ENCODE measurements around the gene RBL2. TPM values are rescaled to one million over a fixed set of nuclear protein-coding genes. Genes with fewer than 3 reads are reported as not detected.

Gene RBL2
- total and polyA plus RNA-seq, 9 of the 15 experiments (the other 6 are each of a cell fraction or from before 2014, with no cell fraction given), result 7.8 to 76.3 (median 28.5) TPM

DNA sequence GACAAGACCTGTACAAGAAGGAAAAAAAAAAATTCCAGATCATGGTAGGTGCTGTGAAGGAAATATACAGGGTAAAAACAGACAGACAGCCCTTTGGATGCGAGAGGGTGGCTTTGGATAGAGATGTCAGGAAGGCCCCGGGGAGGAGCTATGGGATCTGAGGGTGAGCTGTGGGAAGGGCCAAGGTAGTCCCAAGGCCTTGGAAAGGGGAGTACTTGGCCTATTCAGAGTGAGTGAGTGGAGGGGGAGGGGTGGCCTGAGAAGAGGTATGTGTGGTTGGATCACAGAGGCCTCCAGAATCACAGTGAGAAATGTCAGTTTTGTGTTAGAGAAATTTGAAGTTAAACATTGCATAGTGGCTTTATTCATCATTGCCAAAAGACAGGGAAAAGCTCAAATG lies 99.9 kb downstream of the RBL2 start:
- in situ Hi-C loops (cut with MboI), result no loop called here

More for the DNA sequence above, 99.9 kb downstream of the RBL2 start:
- Histone ChIP-seq H3K79me2 (ENCODE audit: control insufficient read depth, insufficient read depth, low read length) (no peaks in the 10 kb centered on the region), H3K9me1 (ENCODE audit: control insufficient read depth, insufficient read depth, low read length) (no peaks in the 10 kb centered on the region), H4K20me1 (replicated peaks; ENCODE audit: control insufficient read depth, insufficient read depth, low read length) (no peaks in the 10 kb centered on the region), H3K4me1 (replicated peaks in 1 of 2; ENCODE audit: control insufficient read depth in 2 of 2, insufficient read depth in 2 of 2, low read length in 2 of 2) (no peaks in the 10 kb centered on the region), H2AFZ (ENCODE audit: low read depth, low read length) (no peak overlapping the region), H3K9ac (ENCODE audit: insufficient read depth in 1 of 2, low read depth in 2 of 2, low read length in 2 of 2) (no peak overlapping the region), H3K4me3 (no peak overlapping the region), H3K27me3 (ENCODE audit: control insufficient read depth in 2 of 2, insufficient read depth in 2 of 2, low read length in 2 of 2) (peaks cover 16 to 24% of the 10 kb centered on the region in 2 experiments; a peak in 3 of 5 replicates), H3K9me3 (replicated peaks; ENCODE audit: control insufficient read depth, insufficient read depth, low read depth, low read length) (no peaks in the 10 kb centered on the region), H3K27ac (ENCODE audit: extremely low read depth, low read depth, low read length) (no peak overlapping the region), H3K4me2 (ENCODE audit: insufficient read depth, low read length) (no peak overlapping the region), H3K36me3 (ENCODE audit: control insufficient read depth, insufficient read depth, low read length) (no peaks in the 10 kb centered on the region)
- ATAC-seq, result no peak
- CTCF ChIA-PET (ENCODE audit: low intra/inter-chr PET ratio), result no interaction called here
- POLR2A ChIA-PET, result no interaction called here
- TF ChIP-seq, protein P1, sequence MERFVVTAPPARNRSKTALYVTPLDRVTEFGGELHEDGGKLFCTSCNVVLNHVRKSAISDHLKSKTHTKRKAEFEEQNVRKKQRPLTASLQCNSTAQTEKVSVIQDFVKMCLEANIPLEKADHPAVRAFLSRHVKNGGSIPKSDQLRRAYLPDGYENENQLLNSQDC (CRISPR knock-in tag; IDR thresholded peaks at IDR 0.05), result no peak
- TF ChIP-seq, protein P2, sequence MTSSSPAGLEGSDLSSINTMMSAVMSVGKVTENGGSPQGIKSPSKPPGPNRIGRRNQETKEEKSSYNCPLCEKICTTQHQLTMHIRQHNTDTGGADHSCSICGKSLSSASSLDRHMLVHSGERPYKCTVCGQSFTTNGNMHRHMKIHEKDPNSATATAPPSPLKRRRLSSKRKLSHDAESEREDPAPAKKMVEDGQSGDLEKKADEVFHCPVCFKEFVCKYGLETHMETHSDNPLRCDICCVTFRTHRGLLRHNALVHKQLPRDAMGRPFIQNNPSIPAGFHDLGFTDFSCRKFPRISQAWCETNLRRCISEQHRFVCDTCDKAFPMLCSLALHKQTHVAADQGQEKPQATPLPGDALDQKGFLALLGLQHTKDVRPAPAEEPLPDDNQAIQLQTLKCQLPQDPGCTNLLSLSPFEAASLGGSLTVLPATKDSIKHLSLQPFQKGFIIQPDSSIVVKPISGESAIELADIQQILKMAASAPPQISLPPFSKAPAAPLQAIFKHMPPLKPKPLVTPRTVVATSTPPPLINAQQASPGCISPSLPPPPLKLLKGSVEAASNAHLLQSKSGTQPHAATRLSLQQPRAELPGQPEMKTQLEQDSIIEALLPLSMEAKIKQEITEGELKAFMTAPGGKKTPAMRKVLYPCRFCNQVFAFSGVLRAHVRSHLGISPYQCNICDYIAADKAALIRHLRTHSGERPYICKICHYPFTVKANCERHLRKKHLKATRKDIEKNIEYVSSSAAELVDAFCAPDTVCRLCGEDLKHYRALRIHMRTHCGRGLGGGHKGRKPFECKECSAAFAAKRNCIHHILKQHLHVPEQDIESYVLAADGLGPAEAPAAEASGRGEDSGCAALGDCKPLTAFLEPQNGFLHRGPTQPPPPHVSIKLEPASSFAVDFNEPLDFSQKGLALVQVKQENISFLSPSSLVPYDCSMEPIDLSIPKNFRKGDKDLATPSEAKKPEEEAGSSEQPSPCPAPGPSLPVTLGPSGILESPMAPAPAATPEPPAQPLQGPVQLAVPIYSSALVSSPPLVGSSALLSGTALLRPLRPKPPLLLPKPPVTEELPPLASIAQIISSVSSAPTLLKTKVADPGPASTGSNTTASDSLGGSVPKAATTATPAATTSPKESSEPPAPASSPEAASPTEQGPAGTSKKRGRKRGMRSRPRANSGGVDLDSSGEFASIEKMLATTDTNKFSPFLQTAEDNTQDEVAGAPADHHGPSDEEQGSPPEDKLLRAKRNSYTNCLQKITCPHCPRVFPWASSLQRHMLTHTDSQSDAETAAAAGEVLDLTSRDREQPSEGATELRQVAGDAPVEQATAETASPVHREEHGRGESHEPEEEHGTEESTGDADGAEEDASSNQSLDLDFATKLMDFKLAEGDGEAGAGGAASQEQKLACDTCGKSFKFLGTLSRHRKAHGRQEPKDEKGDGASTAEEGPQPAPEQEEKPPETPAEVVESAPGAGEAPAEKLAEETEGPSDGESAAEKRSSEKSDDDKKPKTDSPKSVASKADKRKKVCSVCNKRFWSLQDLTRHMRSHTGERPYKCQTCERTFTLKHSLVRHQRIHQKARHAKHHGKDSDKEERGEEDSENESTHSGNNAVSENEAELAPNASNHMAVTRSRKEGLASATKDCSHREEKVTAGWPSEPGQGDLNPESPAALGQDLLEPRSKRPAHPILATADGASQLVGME (CRISPR knock-in tag; IDR thresholded peaks at IDR 0.05), result no peak
- TF ChIP-seq MBD1 (CRISPR knock-in tag; IDR thresholded peaks at IDR 0.05), result no peak
- TF ChIP-seq, protein P3, sequence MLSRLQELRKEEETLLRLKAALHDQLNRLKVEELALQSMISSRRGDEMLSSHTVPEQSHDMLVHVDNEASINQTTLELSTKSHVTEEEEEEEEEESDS (CRISPR knock-in tag; IDR thresholded peaks at IDR 0.05), result no peak
- TF ChIP-seq CBFB (CRISPR knock-in tag; IDR thresholded peaks at IDR 0.05), result no peak
- TF ChIP-seq PCBP1 (IDR thresholded peaks at IDR 0.05; ENCODE audit: low read depth, low read length, poor library complexity, severe bottlenecking), result no peak
- TF ChIP-seq, protein P4, sequence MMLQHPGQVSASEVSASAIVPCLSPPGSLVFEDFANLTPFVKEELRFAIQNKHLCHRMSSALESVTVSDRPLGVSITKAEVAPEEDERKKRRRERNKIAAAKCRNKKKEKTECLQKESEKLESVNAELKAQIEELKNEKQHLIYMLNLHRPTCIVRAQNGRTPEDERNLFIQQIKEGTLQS (IDR thresholded peaks at IDR 0.05), result no peak
- TF ChIP-seq, protein P4 (CRISPR knock-in tag; conservative IDR thresholded peaks at IDR 0.05), result no peak
- TF ChIP-seq FOXJ3 (CRISPR knock-in tag; IDR thresholded peaks at IDR 0.05), result no peak
- intact Hi-C loops (cut with micrococcal nuclease), result no loop called here
- BruUV-seq (replicated peaks), result no TSS peak
- FAIRE-seq, result no peak
- 8% methylated on average over 2 of the region's 2 CpGs for WGBS (ENCODE audit: insufficient coverage, low coverage, missing lambda C conversion rate)
- DNase-seq (ENCODE audit: extremely low read depth in 1 of 4, low spot score in 3 of 4), result no peak
